ENCODE measurements around the gene CCKAR.

The CCKAR gene

GRCh38 chr4:26467724-26468123, 22.6 kb downstream of the CCKAR start:
- DNase-seq (ENCODE audit: low spot score) = no peak
- TF ChIP-seq, protein P1, sequence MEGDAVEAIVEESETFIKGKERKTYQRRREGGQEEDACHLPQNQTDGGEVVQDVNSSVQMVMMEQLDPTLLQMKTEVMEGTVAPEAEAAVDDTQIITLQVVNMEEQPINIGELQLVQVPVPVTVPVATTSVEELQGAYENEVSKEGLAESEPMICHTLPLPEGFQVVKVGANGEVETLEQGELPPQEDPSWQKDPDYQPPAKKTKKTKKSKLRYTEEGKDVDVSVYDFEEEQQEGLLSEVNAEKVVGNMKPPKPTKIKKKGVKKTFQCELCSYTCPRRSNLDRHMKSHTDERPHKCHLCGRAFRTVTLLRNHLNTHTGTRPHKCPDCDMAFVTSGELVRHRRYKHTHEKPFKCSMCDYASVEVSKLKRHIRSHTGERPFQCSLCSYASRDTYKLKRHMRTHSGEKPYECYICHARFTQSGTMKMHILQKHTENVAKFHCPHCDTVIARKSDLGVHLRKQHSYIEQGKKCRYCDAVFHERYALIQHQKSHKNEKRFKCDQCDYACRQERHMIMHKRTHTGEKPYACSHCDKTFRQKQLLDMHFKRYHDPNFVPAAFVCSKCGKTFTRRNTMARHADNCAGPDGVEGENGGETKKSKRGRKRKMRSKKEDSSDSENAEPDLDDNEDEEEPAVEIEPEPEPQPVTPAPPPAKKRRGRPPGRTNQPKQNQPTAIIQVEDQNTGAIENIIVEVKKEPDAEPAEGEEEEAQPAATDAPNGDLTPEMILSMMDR (IDR thresholded peaks at IDR 0.05; ENCODE audit: extremely low read depth, missing control alignments) = no peak

- TF ChIP-seq, protein P1 (IDR thresholded peaks at IDR 0.05; ENCODE audit: extremely low read depth, missing control alignments) = no peak
- DNase-seq (ENCODE audit: low spot score) = no peak
Observed at GRCh38 chr4:26466578-26467270, 23.6 kb downstream of the CCKAR start.

DNA sequence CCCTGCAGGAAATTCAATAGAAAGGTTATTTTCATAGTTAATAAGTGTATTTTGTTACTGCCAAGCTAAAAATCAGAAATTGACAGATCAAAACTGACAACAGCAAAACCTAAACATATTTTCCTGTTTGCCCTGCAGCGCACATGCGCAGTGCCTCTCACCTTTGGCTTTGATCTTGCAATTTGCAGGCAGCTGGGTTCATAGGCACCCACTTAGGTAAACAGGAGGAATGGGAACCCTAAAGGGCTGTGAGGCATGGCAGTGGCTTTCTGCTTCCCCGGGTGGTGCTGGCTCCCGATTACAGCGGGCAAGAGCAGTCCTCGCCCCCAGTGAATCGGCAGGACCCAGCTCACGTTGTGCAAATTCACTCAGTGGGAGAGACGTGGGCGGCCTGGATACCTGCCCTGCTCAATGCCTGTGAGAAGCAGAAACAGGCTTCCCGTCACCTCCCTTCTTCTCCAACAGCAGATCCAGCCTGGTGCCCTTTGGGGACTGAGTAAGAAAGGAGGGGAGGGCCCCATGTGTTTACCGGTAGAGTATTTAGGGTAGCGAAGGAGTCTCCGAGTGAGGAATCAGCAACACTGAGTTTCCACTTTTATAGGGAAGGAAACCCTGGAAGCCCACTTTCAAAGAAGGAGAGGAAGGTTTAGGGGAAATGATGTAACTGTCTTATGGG, 25.7 kb downstream of the CCKAR start:
- TF ChIP-seq, protein P1 (IDR thresholded peaks at IDR 0.05; ENCODE audit: extremely low read depth, missing control alignments) = no peak
- DNase-seq (ENCODE audit: low spot score) = no peak

DNA sequence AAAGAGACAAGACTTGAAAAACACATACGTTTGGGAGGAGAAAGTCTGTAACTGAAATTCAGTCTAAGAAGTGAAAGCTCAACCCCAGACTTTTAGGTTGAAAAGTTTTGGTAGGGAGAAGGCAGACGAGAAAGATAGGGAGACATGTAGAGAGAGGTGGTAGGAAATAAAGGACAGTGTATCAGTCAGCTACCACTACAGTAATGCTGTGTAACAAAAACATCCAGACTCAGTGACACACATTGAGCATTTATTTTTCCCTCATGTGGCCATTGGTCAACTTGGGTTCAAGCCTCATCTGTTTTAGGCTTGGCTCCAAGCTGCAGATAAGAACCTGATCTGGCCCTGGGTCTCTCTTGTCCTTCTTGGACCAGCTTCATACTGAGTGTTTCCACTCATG, 26.9 kb downstream of the CCKAR start:
- TF ChIP-seq, protein P1 (IDR thresholded peaks at IDR 0.05; ENCODE audit: extremely low read depth, missing control alignments) = no peak
- no peak for DNase-seq (ENCODE audit: low spot score)

GRCh38 chr4:26462874-26463273, 27.4 kb downstream of the CCKAR start:
- TF ChIP-seq, protein P1 (IDR thresholded peaks at IDR 0.05; ENCODE audit: extremely low read depth, missing control alignments) = no peak

GRCh38 chr4:26459756-26460530, 30.3 kb downstream of the CCKAR start:
- TF ChIP-seq, protein P1 (IDR thresholded peaks at IDR 0.05; ENCODE audit: extremely low read depth, missing control alignments) = no peak
- no peak for DNase-seq (ENCODE audit: low spot score)

More at GRCh38 chr4:26462874-26463273, 27.4 kb downstream of the CCKAR start:
- DNase-seq (ENCODE audit: low spot score) = no peak

All from GM20000 (cell line).